Measurements from ENCODE around the gene CCT2.

- TF ChIP-seq FOXA1 (IDR thresholded peaks at IDR 0.05) (no peak), HDGF (IDR thresholded peaks at IDR 0.05; ENCODE audit: borderline replicate concordance) (no peak), L3MBTL2 (conservative IDR thresholded peaks at IDR 0.05) (no peak), FOXK2 (IDR thresholded peaks at IDR 0.05) (no peak), CTBP1 (IDR thresholded peaks at IDR 0.05; ENCODE audit: borderline replicate concordance) (no peak), BHLHE40 (IDR thresholded peaks at IDR 0.05; ENCODE audit: borderline replicate concordance) (no peak), SP1 (IDR thresholded peaks at IDR 0.05) (no peak), PKNOX1 (IDR thresholded peaks at IDR 0.05) (no peak), SUZ12 (IDR thresholded peaks at IDR 0.05) (no peak), ARNT (IDR thresholded peaks at IDR 0.05) (no peak), FOXM1 (IDR thresholded peaks at IDR 0.05; ENCODE audit: borderline replicate concordance) (no peak), TARDBP (IDR thresholded peaks at IDR 0.05) (no peak), ELF4 (IDR thresholded peaks at IDR 0.05) (no peak), LEF1 (IDR thresholded peaks at IDR 0.05; ENCODE audit: borderline replicate concordance) (no peak)
Observed at GRCh38 chr12:69610126-69610525, 24.9 kb downstream of the CCT2 start.
